ENCODE results near the gene REC8.

The REC8 gene

GRCh38 chr14:24131549-24131966, 40.3 kb upstream of the REC8 start:
- WGBS (ENCODE audit: insufficient coverage, insufficient read length), result no CpG with 5 or more reads among the region's 15 CpGs
- H3K27ac ChIP-seq (ENCODE audit: low read length), result no peak overlapping the region
- H3K4me3 ChIP-seq (ENCODE audit: low read length), result no peak overlapping the region
- DNase-seq (ENCODE audit: low read depth, low spot score), result no peak
- H3K36me3 ChIP-seq (ENCODE audit: control insufficient read depth, insufficient read depth, low read length), result no peaks in the 10 kb centered on the region
- no peaks in the 10 kb centered on the region for H3K27me3 ChIP-seq (ENCODE audit: control insufficient read depth, insufficient read depth, low read length)
- peaks cover 2% of the 10 kb centered on the region for H3K4me1 ChIP-seq (ENCODE audit: control insufficient read depth, insufficient read depth, low read length)
- H3K9me3 ChIP-seq (ENCODE audit: control insufficient read depth, insufficient read depth, low read length), result no peaks in the 10 kb centered on the region

- DNase-seq (ENCODE audit: low read depth, low spot score), result no peak
- H3K9me3 ChIP-seq (ENCODE audit: control insufficient read depth, insufficient read depth, low read length), result no peaks in the 10 kb centered on the region
- H3K27me3 ChIP-seq (ENCODE audit: control insufficient read depth, insufficient read depth, low read length), result no peaks in the 10 kb centered on the region
- H3K4me3 ChIP-seq (ENCODE audit: low read length), result no peak overlapping the region
- peaks cover 5% of the 10 kb centered on the region for H3K4me1 ChIP-seq (ENCODE audit: control insufficient read depth, insufficient read depth, low read length)
- no peaks in the 10 kb centered on the region for H3K36me3 ChIP-seq (ENCODE audit: control insufficient read depth, insufficient read depth, low read length)
- H3K27ac ChIP-seq (ENCODE audit: low read length), result no peak overlapping the region
- WGBS (ENCODE audit: insufficient coverage, insufficient read length), result no CpG with 5 or more reads among the region's 24 CpGs
Observed at GRCh38 chr14:24132061-24132685, 39.7 kb upstream of the REC8 start.

GRCh38 chr14:24132976-24133375, 38.9 kb upstream of the REC8 start:
- peaks cover 5% of the 10 kb centered on the region for H3K4me1 ChIP-seq (ENCODE audit: control insufficient read depth, insufficient read depth, low read length)
- no peaks in the 10 kb centered on the region for H3K27me3 ChIP-seq (ENCODE audit: control insufficient read depth, insufficient read depth, low read length)
- H3K36me3 ChIP-seq (ENCODE audit: control insufficient read depth, insufficient read depth, low read length), result no peaks in the 10 kb centered on the region
- no peaks in the 10 kb centered on the region for H3K9me3 ChIP-seq (ENCODE audit: control insufficient read depth, insufficient read depth, low read length)
- WGBS (ENCODE audit: insufficient coverage, insufficient read length), result no CpG with 5 or more reads among the region's 2 CpGs
- H3K4me3 ChIP-seq (ENCODE audit: low read length), result no peak overlapping the region
- DNase-seq (ENCODE audit: low read depth, low spot score), result no peak
- no peak overlapping the region for H3K27ac ChIP-seq (ENCODE audit: low read length)

- WGBS (ENCODE audit: insufficient coverage, insufficient read length), result no CpG with 5 or more reads among the region's 1 CpG
- Histone ChIP-seq H3K9me3 (ENCODE audit: control insufficient read depth, insufficient read depth, low read length) (no peaks in the 10 kb centered on the region), H3K36me3 (ENCODE audit: control insufficient read depth, insufficient read depth, low read length) (peaks cover 3% of the 10 kb centered on the region; the same call in 1 of the 2 replicates)
Observed at GRCh38 chr14:24133735-24134134, 38.1 kb upstream of the REC8 start.

GRCh38 chr14:24135584-24135833, 36.4 kb upstream of the REC8 start:
- no CpG with 5 or more reads among the region's 9 CpGs for WGBS (ENCODE audit: insufficient coverage, insufficient read length)
- H3K4me3 ChIP-seq (ENCODE audit: low read length), result peak overlapping the region; percentile 89; the same call in 1 of the 2 replicates
- H3K9me3 ChIP-seq (ENCODE audit: control insufficient read depth, insufficient read depth, low read length), result no peaks in the 10 kb centered on the region
- H3K27me3 ChIP-seq (ENCODE audit: control insufficient read depth, insufficient read depth, low read length), result no peaks in the 10 kb centered on the region
- peaks cover 3% of the 10 kb centered on the region for H3K36me3 ChIP-seq (ENCODE audit: control insufficient read depth, insufficient read depth, low read length)
- H3K27ac ChIP-seq (ENCODE audit: low read length), result no peak overlapping the region
- peaks cover 5% of the 10 kb centered on the region for H3K4me1 ChIP-seq (ENCODE audit: control insufficient read depth, insufficient read depth, low read length)
- no peak for DNase-seq (ENCODE audit: low read depth, low spot score)

More at GRCh38 chr14:24133735-24134134, 38.1 kb upstream of the REC8 start:
- DNase-seq (ENCODE audit: low read depth, low spot score), result no peak
- no peak overlapping the region for H3K4me3 ChIP-seq (ENCODE audit: low read length)
- H3K27me3 ChIP-seq (ENCODE audit: control insufficient read depth, insufficient read depth, low read length), result no peaks in the 10 kb centered on the region
- peaks cover 5% of the 10 kb centered on the region for H3K4me1 ChIP-seq (ENCODE audit: control insufficient read depth, insufficient read depth, low read length)
- no peak overlapping the region for H3K27ac ChIP-seq (ENCODE audit: low read length)

DNA sequence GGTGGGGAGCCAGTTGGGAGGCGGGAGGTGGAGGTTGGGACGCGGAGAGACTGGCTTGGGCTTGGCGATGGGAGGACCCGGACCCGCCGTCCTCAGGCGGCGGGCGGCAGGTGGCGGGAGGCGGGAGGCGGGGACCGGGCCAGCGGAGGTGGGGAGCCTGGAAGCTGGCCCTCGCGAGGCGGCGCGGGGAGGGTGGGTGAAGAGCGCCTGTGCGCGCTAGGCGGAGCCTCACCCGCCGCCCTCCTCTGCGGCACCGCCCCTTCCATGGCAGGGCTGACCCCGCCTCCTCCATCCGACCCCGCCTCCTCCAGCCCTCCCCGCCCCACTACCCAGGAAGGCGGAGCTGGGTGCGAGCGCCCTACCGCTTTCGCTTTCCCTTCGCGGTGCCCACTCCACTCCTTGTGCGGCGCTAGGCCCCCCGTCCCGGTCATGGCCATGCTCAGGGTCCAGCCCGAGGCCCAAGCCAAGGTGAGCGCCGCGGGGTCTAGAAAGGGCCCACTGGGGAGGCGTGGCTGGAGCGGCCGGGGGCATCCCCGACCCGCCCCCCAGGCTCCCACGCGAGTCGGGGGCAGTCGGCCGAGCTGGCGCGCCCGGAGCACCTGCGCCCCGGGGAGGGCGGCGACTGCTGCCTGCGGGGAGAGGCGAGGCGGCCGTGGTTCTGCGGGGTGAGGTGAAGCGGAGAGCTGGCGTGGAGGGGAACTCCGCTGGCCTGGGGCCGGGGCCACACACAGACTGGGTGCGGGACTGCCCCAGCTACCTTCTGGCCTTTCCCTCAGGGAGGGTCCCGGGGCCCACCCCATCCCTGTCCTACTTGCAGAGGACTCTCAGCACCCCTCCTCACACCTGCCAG, 35.8 kb upstream of the REC8 start, which contains the start of gene PSME1:
Gene PSME1 (plus strand): TSS at position 361 of the 850 bp plus-strand sequence. CDS start 69 bp downstream, at position 430.
- Histone ChIP-seq H3K36me3 (ENCODE audit: control insufficient read depth, insufficient read depth, low read length) (peaks cover 3% of the 10 kb centered on the region), H3K9me3 (ENCODE audit: control insufficient read depth, insufficient read depth, low read length) (no peaks in the 10 kb centered on the region), H3K4me3 (ENCODE audit: low read length) (peak within 1 kb of the TSS; percentile 89), H3K27ac (ENCODE audit: low read length) (no peak within 1 kb of the TSS), H3K4me1 (ENCODE audit: control insufficient read depth, insufficient read depth, low read length) (peaks cover 5% of the 10 kb centered on the region), H3K27me3 (ENCODE audit: control insufficient read depth, insufficient read depth, low read length) (no peaks in the 10 kb centered on the region)
- no peak for DNase-seq (ENCODE audit: low read depth, low spot score)
- no CpG with 5 or more reads among the region's 75 CpGs for WGBS (ENCODE audit: insufficient coverage, insufficient read length)

DNA sequence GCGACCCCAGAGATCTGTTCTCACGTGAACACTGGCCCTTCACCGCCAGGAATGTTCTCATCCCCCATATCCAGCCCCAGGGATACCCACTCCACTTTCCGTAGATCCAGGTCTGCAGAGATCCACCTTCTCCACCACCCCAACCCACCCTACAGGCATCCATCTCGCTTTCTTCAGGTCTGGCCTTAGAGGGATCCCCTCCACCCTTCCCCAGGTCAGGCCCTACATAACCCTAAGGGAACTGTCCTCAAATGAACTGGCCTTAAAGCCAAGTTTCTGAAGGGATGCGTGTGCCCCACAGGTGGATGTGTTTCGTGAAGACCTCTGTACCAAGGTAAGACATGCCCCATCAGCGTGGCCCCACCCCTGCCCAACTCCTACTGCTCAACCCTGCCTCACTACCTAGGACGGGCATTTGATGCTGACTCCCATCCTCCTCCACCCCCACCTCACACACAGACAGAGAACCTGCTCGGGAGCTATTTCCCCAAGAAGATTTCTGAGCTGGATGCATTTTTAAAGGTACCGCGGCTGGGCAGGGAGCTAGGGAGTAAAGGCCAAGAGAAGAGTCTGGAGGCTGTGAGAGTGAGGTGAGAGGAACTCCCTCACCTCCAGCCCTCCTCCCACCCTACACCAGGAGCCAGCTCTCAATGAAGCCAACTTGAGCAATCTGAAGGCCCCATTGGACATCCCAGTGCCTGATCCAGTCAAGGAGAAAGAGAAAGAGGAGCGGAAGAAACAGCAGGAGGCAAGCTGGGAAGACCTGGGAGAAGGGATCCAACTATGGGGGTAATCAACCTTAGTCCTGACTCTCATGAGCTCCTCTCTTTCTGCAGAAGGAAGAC, 35.0 kb upstream of the REC8 start:
- WGBS (ENCODE audit: insufficient coverage, insufficient read length), result no CpG with 5 or more reads among the region's 13 CpGs
- Histone ChIP-seq H3K27me3 (ENCODE audit: control insufficient read depth, insufficient read depth, low read length) (no peaks in the 10 kb centered on the region), H3K4me3 (ENCODE audit: low read length) (peak overlapping the region; percentile 89; the same call in 1 of the 2 replicates), H3K9me3 (ENCODE audit: control insufficient read depth, insufficient read depth, low read length) (no peaks in the 10 kb centered on the region), H3K36me3 (ENCODE audit: control insufficient read depth, insufficient read depth, low read length) (peaks cover 3% of the 10 kb centered on the region), H3K4me1 (ENCODE audit: control insufficient read depth, insufficient read depth, low read length) (peaks cover 5% of the 10 kb centered on the region), H3K27ac (ENCODE audit: low read length) (no peak overlapping the region)
- DNase-seq (ENCODE audit: low read depth, low spot score), result no peak

DNA sequence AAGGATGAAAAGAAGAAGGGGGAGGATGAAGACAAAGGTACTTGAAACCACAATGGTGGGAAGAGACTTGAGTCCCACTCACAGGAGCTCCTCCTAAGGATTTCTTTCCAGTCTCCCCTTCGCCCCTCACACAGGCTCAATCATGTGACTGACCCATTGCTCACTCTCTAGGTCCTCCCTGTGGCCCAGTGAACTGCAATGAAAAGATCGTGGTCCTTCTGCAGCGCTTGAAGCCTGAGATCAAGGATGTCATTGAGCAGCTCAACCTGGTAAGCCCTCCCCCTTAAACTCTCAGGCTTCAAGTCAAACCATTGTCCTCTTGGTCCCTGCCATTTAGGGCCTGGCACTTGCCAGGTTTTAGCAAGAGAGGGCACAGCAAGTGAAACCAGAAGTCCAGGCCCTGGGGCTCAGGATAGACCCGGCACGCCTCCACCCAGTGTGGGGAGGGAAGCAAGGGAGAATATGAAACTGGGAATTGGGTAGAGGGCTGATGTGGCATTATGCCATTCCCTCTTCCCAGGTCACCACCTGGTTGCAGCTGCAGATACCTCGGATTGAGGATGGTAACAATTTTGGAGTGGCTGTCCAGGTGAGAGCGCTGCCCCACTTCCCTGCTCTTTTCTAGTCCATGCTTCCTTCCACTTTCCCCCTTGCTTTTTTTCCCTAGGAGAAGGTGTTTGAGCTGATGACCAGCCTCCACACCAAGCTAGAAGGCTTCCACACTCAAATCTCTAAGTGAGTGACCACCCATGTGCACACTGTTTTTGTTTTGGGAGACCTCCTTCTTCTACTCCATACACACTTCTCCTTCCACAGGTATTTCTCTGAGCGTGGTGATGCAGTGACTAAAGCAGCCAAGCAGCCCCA, 34.1 kb upstream of the REC8 start:
- Histone ChIP-seq H3K4me1 (ENCODE audit: control insufficient read depth, insufficient read depth, low read length) (peaks cover 5% of the 10 kb centered on the region), H3K27me3 (ENCODE audit: control insufficient read depth, insufficient read depth, low read length) (no peaks in the 10 kb centered on the region), H3K36me3 (ENCODE audit: control insufficient read depth, insufficient read depth, low read length) (peaks cover 3% of the 10 kb centered on the region), H3K4me3 (ENCODE audit: low read length) (no peak overlapping the region), H3K27ac (ENCODE audit: low read length) (no peak overlapping the region), H3K9me3 (ENCODE audit: control insufficient read depth, insufficient read depth, low read length) (no peaks in the 10 kb centered on the region)
- WGBS (ENCODE audit: insufficient coverage, insufficient read length), result no CpG with 5 or more reads among the region's 8 CpGs
- no peak for DNase-seq (ENCODE audit: low read depth, low spot score)

DNA sequence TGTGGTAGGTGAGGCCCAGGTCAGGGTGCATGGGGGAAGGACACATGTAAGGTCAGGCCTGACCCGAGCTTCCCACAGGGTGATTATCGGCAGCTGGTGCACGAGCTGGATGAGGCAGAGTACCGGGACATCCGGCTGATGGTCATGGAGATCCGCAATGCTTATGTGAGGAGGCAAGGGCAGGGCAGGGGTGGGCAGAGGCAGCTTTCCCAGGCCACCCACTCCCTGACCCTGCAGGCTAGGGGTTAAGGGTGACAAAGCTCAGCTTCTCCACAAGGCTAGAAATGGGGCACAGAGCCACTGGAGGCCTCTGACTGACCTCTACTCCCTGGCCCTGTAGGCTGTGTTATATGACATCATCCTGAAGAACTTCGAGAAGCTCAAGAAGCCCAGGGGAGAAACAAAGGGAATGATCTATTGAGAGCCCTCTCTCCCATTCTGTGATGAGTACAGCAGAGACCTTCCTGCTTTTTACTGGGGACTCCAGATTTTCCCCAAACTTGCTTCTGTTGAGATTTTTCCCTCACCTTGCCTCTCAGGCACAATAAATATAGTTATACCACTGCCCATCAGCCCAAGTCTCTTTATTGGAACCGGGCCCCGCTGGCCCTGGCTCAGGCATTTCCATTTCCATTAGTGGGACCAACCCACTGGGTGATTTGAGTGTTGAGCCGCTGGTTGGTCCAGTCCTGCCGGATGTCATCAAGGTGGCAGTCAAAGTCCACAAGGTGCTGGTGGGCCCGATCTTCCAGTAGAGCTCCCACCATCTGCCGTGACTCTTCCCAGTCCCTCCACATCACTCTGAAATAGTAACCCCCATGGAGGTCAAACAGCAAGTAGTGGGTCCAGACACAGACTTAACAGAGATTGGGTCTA, 33.2 kb upstream of the REC8 start:
- H3K36me3 ChIP-seq (ENCODE audit: control insufficient read depth, insufficient read depth, low read length), result peaks cover 3% of the 10 kb centered on the region
- WGBS (ENCODE audit: insufficient coverage, insufficient read length), result no CpG with 5 or more reads among the region's 13 CpGs
- no peak overlapping the region for H3K27ac ChIP-seq (ENCODE audit: low read length)
- no peaks in the 10 kb centered on the region for H3K27me3 ChIP-seq (ENCODE audit: control insufficient read depth, insufficient read depth, low read length)
- H3K4me1 ChIP-seq (ENCODE audit: control insufficient read depth, insufficient read depth, low read length), result peaks cover 5% of the 10 kb centered on the region
- H3K9me3 ChIP-seq (ENCODE audit: control insufficient read depth, insufficient read depth, low read length), result no peaks in the 10 kb centered on the region
- no peak overlapping the region for H3K4me3 ChIP-seq (ENCODE audit: low read length)
- no peak for DNase-seq (ENCODE audit: low read depth, low spot score)

All from iPS DF 6.9 (cell line).